CD14-positive monocyte (primary cell): ENCODE results near the gene TCEAL2. TPM values are rescaled to one million over a fixed set of nuclear protein-coding genes. Genes with fewer than 3 reads are reported as not detected.

ENCODE experiments used
- DNase-seq, 3 donors: peaks; one replicate each; pipeline ENCODE4 v3.0.0-alpha.2; 2011 to 2022
- H2AFZ ChIP-seq: 2 replicates; pipeline ENCODE4 v1.6.0; 2012; ENCODE audit warnings: mild to moderate bottlenecking, low read depth, low read length, inconsistent platforms; ENCODE audit not compliant: insufficient read depth, poor library complexity, severe bottlenecking
- H3K27ac ChIP-seq, 2 donors: 1 replicate in 1 of 2; 2 replicates in 1 of 2; pipeline ENCODE4 v1.5.1; 2012 to 2013; ENCODE audit warnings: low read length in 2 of 2, control low read depth in 1 of 2, inconsistent platforms in 1 of 2, low read depth in 1 of 2, mild to moderate bottlenecking in 1 of 2
- H3K27me3 ChIP-seq, 2 donors: one replicate each; pipeline versions ENCODE4 v1.6.0 to v1.6.1; 2011 to 2013; ENCODE audit warnings: low read length in 2 of 2; ENCODE audit not compliant: control insufficient read depth in 2 of 2, insufficient read depth in 2 of 2
- H3K36me3 ChIP-seq, 2 donors: replicated peaks in 1 of 2; 1 replicate in 1 of 2; 2 replicates in 1 of 2; pipeline versions ENCODE4 v1.5.1 to v1.6.1; 2012 to 2013; ENCODE audit warnings: low read length in 2 of 2, control low read depth in 1 of 2, inconsistent platforms in 1 of 2, mild to moderate bottlenecking in 1 of 2; ENCODE audit not compliant: insufficient read depth in 2 of 2, control insufficient read depth in 1 of 2
- H3K4me1 ChIP-seq, 2 donors: 1 replicate in 1 of 2; 2 replicates in 1 of 2; pipeline versions ENCODE4 v1.5.1 to v1.6.1; 2012 to 2013; ENCODE audit warnings: low read length in 2 of 2, control low read depth in 1 of 2, inconsistent platforms in 1 of 2, mild to moderate bottlenecking in 1 of 2, moderate library complexity in 1 of 2; ENCODE audit not compliant: insufficient read depth in 2 of 2, control insufficient read depth in 1 of 2
- H3K4me2 ChIP-seq: replicated peaks from 2 replicates; pipeline ENCODE3; 2012; ENCODE audit warnings: low read length, moderate library complexity, mild to moderate bottlenecking; ENCODE audit not compliant: poor library complexity, severe bottlenecking; ENCODE audit errors: extremely low read depth
- H3K4me3 ChIP-seq, 3 experiments: fragments of 200-600 bp in 1 of 3; sonication (generic) in 1 of 3; replicated peaks in 1 of 3; 1 replicate in 2 of 3; 2 replicates in 1 of 3; pipeline ENCODE4 v1.5.1; 2011 to 2013; ENCODE audit warnings: low read length in 3 of 3, mild to moderate bottlenecking in 3 of 3, control low read depth in 2 of 3, low read depth in 2 of 3, inconsistent platforms in 1 of 3, moderate library complexity in 1 of 3
- H3K79me2 ChIP-seq: 2 replicates; pipeline ENCODE4 v1.6.0; 2012; ENCODE audit warnings: mild to moderate bottlenecking, control low read depth, inconsistent platforms, low read length, moderate library complexity; ENCODE audit not compliant: insufficient read depth
- H3K9ac ChIP-seq: 2 replicates; pipeline ENCODE4 v1.6.0; 2017; ENCODE audit warnings: low read length, mild to moderate bottlenecking; ENCODE audit not compliant: insufficient read depth, poor library complexity, severe bottlenecking
- H3K9me3 ChIP-seq, 2 donors: replicated peaks in 1 of 2; 1 replicate in 1 of 2; 2 replicates in 1 of 2; pipeline versions ENCODE4 v1.5.1 to v1.6.1; 2012 to 2013; ENCODE audit warnings: low read length in 2 of 2, control low read depth in 1 of 2; ENCODE audit not compliant: control insufficient read depth in 1 of 2, insufficient read depth in 1 of 2
- H4K20me1 ChIP-seq: 2 replicates; pipeline ENCODE4 v1.6.0; 2012; ENCODE audit warnings: mild to moderate bottlenecking, low read length, control low read depth, moderate library complexity; ENCODE audit not compliant: insufficient read depth
- H3K27ac Mint-ChIP-seq, 7 donors: one replicate each; pipeline ENCODE4 v1.8.0; 2020; ENCODE audit warnings: mild to moderate bottlenecking in 7 of 7, mixed read lengths in 7 of 7, moderate library complexity in 6 of 7, inconsistent platforms in 2 of 7
- H3K27me3 Mint-ChIP-seq, 3 donors: one replicate each; pipeline ENCODE4 v1.8.0; 2021 to 2022; ENCODE audit warnings: low read depth in 3 of 3, mild to moderate bottlenecking in 3 of 3, mixed read lengths in 3 of 3, moderate library complexity in 3 of 3, inconsistent platforms in 1 of 3
- H3K36me3 Mint-ChIP-seq, 2 donors: one replicate each; pipeline ENCODE4 v1.8.0; 2020; ENCODE audit warnings: mixed read lengths in 2 of 2, inconsistent platforms in 1 of 2, mild to moderate bottlenecking in 1 of 2
- H3K4me1 Mint-ChIP-seq: one replicate; pipeline ENCODE4 v1.8.0; 2020; ENCODE audit warnings: mild to moderate bottlenecking, mixed read lengths
- H3K4me3 Mint-ChIP-seq, 2 donors: one replicate each; pipeline ENCODE4 v1.8.0; 2020; ENCODE audit warnings: mild to moderate bottlenecking in 2 of 2, mixed read lengths in 2 of 2, moderate library complexity in 1 of 2
- H3K9me3 Mint-ChIP-seq, 7 donors: one replicate each; pipeline ENCODE4 v1.8.0; 2020 to 2022; ENCODE audit warnings: mixed read lengths in 7 of 7, mild to moderate bottlenecking in 6 of 7, moderate library complexity in 6 of 7, inconsistent platforms in 2 of 7
- WGBS: methylation state at CpG from one replicate; pipeline ENCODE4 v1.1.5; 2013; ENCODE audit warnings: missing lambda C conversion rate; ENCODE audit not compliant: insufficient coverage; 5-methylcytosine and 5-hydroxymethylcytosine counted together
- intact Hi-C, 2 donors: fragments of 100-400 bp; cut with micrococcal nuclease; formaldehyde crosslinking; loops; one replicate each; pipeline versions ENCODE4 v1.15.0 to v1.15.1; 2023
- polyA plus RNA-seq, 3 donors: library from polyadenylated mRNA; depleted of rRNA in 1 of 3; unstranded in 2 of 3; stranded (reverse) in 1 of 3; fragments of 300-500 nt in 2 of 3; fragments of >200 nt in 1 of 3; fragmentation: Illumina TruSeq in 2 of 3; gene quantifications; 1 replicate in 2 of 3; 2 replicates in 1 of 3; pipeline ENCODE4 v1.2.3, GENCODE V29; 2012 to 2021
- TF ChIP-seq, protein P1 (sequence below): fragments of 200-600 bp; IDR thresholded peaks from one replicate; pipeline ENCODE4 v1.8.0; 2022; ENCODE audit warnings: antibody characterized with exemption, mild to moderate bottlenecking

The TCEAL2 gene
- polyA plus RNA-seq, 3 donors: not detected

DNA sequence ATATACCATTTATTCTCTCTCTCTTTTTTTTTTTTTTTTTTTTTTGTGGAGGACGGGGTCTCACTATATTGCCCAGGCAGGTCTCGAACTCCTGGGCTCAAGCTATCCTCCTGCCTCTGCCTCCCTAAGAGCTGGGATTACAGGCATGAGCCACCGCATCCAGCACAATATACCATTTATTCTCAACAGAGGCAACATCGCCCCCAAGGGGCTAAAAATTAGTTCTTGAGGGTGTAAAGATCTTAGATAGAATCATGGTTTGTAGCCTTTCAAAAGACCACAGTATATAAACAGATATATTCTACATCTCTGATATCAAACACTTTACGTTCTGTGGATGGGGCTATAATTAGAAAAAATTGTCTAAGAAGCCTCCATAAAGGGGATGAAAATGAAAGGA, 39.8 kb upstream of the TCEAL2 start:
- Histone ChIP-seq H3K4me2 (no peak overlapping the region), H3K79me2 (no peaks in the 10 kb centered on the region), H3K4me3 (no peak overlapping the region), H3K36me3 (no peaks in the 10 kb centered on the region), H3K27me3 (no peaks in the 10 kb centered on the region), H3K27ac (no peak overlapping the region), H3K9me3 (no peaks in the 10 kb centered on the region), H3K4me1 (no peaks in the 10 kb centered on the region), H3K9ac (no peak overlapping the region), H2AFZ (no peak overlapping the region), H4K20me1 (no peaks in the 10 kb centered on the region)
- H3K4me1 Mint-ChIP-seq: no peaks in the 10 kb centered on the region
- intact Hi-C loops: no loop called here
- peaks cover 0 to 9% (median 3%) of the 10 kb centered on the region in 3 donors for H3K27me3 Mint-ChIP-seq
- no peak overlapping the region for H3K27ac Mint-ChIP-seq
- H3K4me3 Mint-ChIP-seq: no peak overlapping the region
- WGBS: no CpG with 5 or more reads among the region's 5 CpGs
- no peaks in the 10 kb centered on the region for H3K36me3 Mint-ChIP-seq
- no peak for DNase-seq
- no peaks in the 10 kb centered on the region for H3K9me3 Mint-ChIP-seq
- TF ChIP-seq, protein P1, sequence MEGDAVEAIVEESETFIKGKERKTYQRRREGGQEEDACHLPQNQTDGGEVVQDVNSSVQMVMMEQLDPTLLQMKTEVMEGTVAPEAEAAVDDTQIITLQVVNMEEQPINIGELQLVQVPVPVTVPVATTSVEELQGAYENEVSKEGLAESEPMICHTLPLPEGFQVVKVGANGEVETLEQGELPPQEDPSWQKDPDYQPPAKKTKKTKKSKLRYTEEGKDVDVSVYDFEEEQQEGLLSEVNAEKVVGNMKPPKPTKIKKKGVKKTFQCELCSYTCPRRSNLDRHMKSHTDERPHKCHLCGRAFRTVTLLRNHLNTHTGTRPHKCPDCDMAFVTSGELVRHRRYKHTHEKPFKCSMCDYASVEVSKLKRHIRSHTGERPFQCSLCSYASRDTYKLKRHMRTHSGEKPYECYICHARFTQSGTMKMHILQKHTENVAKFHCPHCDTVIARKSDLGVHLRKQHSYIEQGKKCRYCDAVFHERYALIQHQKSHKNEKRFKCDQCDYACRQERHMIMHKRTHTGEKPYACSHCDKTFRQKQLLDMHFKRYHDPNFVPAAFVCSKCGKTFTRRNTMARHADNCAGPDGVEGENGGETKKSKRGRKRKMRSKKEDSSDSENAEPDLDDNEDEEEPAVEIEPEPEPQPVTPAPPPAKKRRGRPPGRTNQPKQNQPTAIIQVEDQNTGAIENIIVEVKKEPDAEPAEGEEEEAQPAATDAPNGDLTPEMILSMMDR: no peak

DNA sequence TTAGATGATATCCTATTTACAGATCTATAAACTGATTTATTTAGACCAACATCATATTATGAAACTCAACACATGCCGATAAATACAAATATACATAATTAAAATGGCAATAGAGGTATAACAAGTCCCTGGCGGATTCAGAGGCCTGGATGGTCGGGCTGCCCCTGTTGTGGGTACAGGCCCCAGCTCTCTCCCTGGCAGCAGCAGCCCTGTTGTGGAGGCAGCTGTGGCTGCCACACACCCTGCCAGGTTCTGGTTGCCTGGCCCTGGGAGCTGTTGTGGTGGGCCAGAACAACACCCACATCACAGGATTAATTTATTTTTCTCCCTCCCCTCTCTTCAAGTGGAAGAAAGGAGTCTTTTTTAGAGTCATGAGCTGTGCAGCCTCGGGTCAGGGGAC, 12.1 kb upstream of the TCEAL2 start:
- H3K4me3 Mint-ChIP-seq: no peak overlapping the region
- no peaks in the 10 kb centered on the region for H3K4me1 ChIP-seq
- intact Hi-C loops: no loop called here
- no peak overlapping the region for H3K4me2 ChIP-seq
- WGBS: 92% methylated on average over 2 of the region's 4 CpGs
- H2AFZ ChIP-seq: no peak overlapping the region
- H3K9ac ChIP-seq: no peak overlapping the region
- no peak overlapping the region for H3K4me3 ChIP-seq
- no peaks in the 10 kb centered on the region for H3K36me3 Mint-ChIP-seq
- no peak overlapping the region for H3K27ac Mint-ChIP-seq
- no peak for DNase-seq
- H3K27me3 Mint-ChIP-seq: peaks cover 0 to 3% (median 0%) of the 10 kb centered on the region in 3 donors
- H3K9me3 Mint-ChIP-seq: peaks cover 0 to 11% (median 5%) of the 10 kb centered on the region in 7 donors
- H3K36me3 ChIP-seq: no peaks in the 10 kb centered on the region
- H3K27me3 ChIP-seq: no peaks in the 10 kb centered on the region
- no peak overlapping the region for H3K27ac ChIP-seq
- peaks cover 0 to 5% of the 10 kb centered on the region in 2 donors for H3K9me3 ChIP-seq
- H3K79me2 ChIP-seq: no peaks in the 10 kb centered on the region
- H3K4me1 Mint-ChIP-seq: no peaks in the 10 kb centered on the region
- TF ChIP-seq, protein P1: no peak
- no peaks in the 10 kb centered on the region for H4K20me1 ChIP-seq
